ENCODE results near the gene APOC4.
"Not testable (repeated sequence)": the region's sequence is repeated elsewhere in the genome, so short reads cannot be mapped to it uniquely, and the experiment has no call there.

The APOC4 gene

DNA sequence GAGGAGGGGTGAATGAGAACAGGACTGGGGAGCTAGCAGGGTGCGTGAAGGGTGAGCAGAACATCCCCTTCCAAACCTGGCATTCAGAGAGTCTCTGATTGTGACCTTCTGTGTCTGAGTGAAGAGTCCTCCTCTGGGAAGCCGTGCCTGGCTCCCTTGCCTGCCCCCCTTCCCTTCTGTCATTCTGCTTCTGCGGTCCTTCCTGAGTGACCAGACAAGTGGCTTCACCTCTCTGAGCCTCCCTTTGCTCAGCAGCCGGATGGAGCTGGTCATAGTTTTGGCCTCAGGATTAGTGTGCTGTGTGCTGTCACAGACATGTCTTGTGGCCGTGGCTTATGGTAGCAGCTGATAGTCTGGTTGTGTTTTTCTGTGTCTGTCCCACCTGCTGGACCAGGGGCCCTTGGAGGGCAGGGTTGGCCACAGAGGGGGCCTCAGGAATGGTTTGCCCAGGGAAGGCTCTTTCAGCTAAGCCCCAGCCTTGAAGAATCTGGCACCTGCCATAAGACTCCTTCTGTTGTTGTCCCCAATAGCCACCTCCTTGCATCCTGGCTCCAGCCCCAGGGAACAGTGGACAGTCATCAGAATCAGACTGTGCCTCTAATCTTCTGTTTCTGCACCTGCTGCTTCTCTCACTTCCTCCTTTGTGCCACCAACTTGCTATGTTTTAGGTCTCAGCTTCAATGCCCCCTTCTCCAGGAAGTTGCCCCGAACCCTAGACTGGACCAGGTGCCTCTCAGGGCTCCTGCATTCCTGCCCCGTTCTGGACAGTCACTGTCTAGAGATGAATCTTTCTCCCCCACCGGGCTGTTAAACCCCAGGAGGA is 19.1 kb downstream of the APOC4 start:
- Histone ChIP-seq H3K9me3 (ENCODE audit: severe bottlenecking) (no peaks in the 10 kb centered on the region), H3K36me3 (peaks cover 51% of the 10 kb centered on the region), H3K4me3 (ENCODE audit: low read depth, low read length) (no peak overlapping the region), H3K27ac (no peak overlapping the region), H3K27me3 (ENCODE audit: insufficient read depth, low read depth, severe bottlenecking) (no peaks in the 10 kb centered on the region)
- no peak for DNase-seq
- no peak for TF ChIP-seq CTCF (IDR thresholded peaks at IDR 0.05; ENCODE audit: low read depth, low read length)

GRCh38 chr19:44961821-44962220 is 19.8 kb downstream of the APOC4 start:
- Histone ChIP-seq H3K4me3 (ENCODE audit: low read depth, low read length) (no peak overlapping the region), H3K36me3 (peaks cover 51% of the 10 kb centered on the region), H3K27me3 (ENCODE audit: insufficient read depth, low read depth, severe bottlenecking) (no peaks in the 10 kb centered on the region), H3K9me3 (ENCODE audit: severe bottlenecking) (no peaks in the 10 kb centered on the region), H3K27ac (no peak overlapping the region)
- TF ChIP-seq CTCF (IDR thresholded peaks at IDR 0.05; ENCODE audit: low read depth, low read length): no peak
- DNase-seq: no peak

DNA sequence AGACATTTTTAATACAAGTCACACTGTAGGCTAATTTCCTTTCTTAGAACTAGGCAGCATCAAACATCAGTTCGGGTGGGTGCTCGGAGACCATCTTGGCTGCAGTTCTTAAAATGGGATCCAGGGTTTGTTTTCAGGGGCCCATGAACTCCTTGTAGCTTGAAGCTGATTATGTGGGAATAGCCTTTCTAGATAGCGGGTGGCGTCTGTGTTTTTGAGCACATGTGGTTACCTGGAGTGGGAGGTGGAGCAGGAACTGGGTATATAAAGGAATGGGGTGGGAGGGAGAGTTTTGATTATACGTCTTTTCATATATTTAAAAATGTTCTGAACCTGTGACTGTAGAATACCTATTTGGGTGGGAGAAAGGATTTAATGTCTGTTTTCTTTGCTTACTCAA is 26.1 kb downstream of the APOC4 start:
- Histone ChIP-seq H3K27me3 (ENCODE audit: insufficient read depth, low read depth, severe bottlenecking) (no peaks in the 10 kb centered on the region), H3K36me3 (peaks cover 22% of the 10 kb centered on the region), H3K4me3 (ENCODE audit: low read depth, low read length) (no peak overlapping the region), H3K27ac (no peak overlapping the region), H3K9me3 (ENCODE audit: severe bottlenecking) (no peaks in the 10 kb centered on the region)
- TF ChIP-seq CTCF (IDR thresholded peaks at IDR 0.05; ENCODE audit: low read depth, low read length): no peak
- no peak for DNase-seq

GRCh38 chr19:44968670-44969069 is 26.6 kb downstream of the APOC4 start:
- Histone ChIP-seq H3K4me3 (ENCODE audit: low read depth, low read length) (no peak overlapping the region), H3K36me3 (peaks cover 22% of the 10 kb centered on the region), H3K27ac (no peak overlapping the region), H3K9me3 (ENCODE audit: severe bottlenecking) (no peaks in the 10 kb centered on the region), H3K27me3 (ENCODE audit: insufficient read depth, low read depth, severe bottlenecking) (no peaks in the 10 kb centered on the region)
- no peak for TF ChIP-seq CTCF (IDR thresholded peaks at IDR 0.05; ENCODE audit: low read depth, low read length)
- no peak for DNase-seq

GRCh38 chr19:44969437-44969836 is 27.4 kb downstream of the APOC4 start:
- Histone ChIP-seq H3K4me3 (ENCODE audit: low read depth, low read length) (no peak overlapping the region), H3K36me3 (peaks cover 26% of the 10 kb centered on the region), H3K27ac (no peak overlapping the region), H3K27me3 (ENCODE audit: insufficient read depth, low read depth, severe bottlenecking) (no peaks in the 10 kb centered on the region), H3K9me3 (ENCODE audit: severe bottlenecking) (no peaks in the 10 kb centered on the region)
- no peak for TF ChIP-seq CTCF (IDR thresholded peaks at IDR 0.05; ENCODE audit: low read depth, low read length)
- DNase-seq: no peak

DNA sequence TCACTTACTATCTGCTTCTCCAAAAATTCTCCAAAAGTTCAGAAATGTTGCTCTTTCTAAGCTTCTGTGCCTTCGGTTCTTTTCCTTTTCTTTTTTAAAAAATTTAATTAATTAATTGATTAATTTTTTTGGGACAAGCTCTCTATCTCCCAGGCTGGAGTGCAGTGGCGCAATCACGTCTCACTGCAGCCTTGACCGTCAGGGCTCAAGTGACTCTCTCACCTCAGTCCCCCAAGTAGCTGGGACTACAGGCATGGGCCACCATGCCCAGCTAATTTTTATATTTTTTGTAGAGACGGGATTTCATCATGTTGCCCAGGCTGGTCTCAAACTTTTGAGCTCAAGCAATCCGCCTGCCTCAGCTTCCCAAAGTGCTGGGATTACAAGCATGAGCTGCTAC is 29.4 kb downstream of the APOC4 start:
- H3K4me3 ChIP-seq (ENCODE audit: low read depth, low read length); H3K27me3 ChIP-seq (ENCODE audit: insufficient read depth, low read depth, severe bottlenecking); DNase-seq; H3K27ac ChIP-seq; H3K9me3 ChIP-seq (ENCODE audit: severe bottlenecking): not testable (repeated sequence)
- peaks cover 31% of the 10 kb centered on the region for H3K36me3 ChIP-seq
